Keratinocyte (primary cell): ENCODE results near the gene NUP37. TPM values are rescaled to one million over a fixed set of nuclear protein-coding genes. Genes with fewer than 3 reads are reported as not detected.

Experiments
- DNase-seq: peaks from one replicate; pipeline ENCODE4 v3.0.0-alpha.2; 2011; ENCODE audit warnings: low read depth, missing footprints, low spot score
- FAIRE-seq: peaks from 2 replicates; lab custom pipeline; 2011; peaks lifted over from hg19 to GRCh38; lab: Jason Lieb, UNC
- H2AFZ ChIP-seq: 2 replicates; pipeline ENCODE4 v1.6.0; 2012; ENCODE audit warnings: low read length, control low read depth, inconsistent platforms; ENCODE audit not compliant: control insufficient read depth
- H3K27ac ChIP-seq: 2 replicates; pipeline ENCODE4 v1.5.1; 2011; ENCODE audit warnings: low read length; ENCODE audit not compliant: control insufficient read depth, insufficient read depth
- H3K27me3 ChIP-seq: 3 replicates; pipeline ENCODE4 v1.6.0; 2011; ENCODE audit warnings: low read length; ENCODE audit not compliant: control insufficient read depth, insufficient read depth; ENCODE audit errors: extremely low read depth
- H3K36me3 ChIP-seq, 2 experiments: 2 replicates in 1 of 2; 3 replicates in 1 of 2; pipeline ENCODE4 v1.5.1; 2011; ENCODE audit warnings: low read length in 2 of 2, mild to moderate bottlenecking in 1 of 2; ENCODE audit not compliant: control insufficient read depth in 2 of 2, insufficient read depth in 2 of 2; ENCODE audit errors: extremely low read depth in 1 of 2
- H3K4me1 ChIP-seq: 3 replicates; pipeline ENCODE4 v1.5.1; 2011; ENCODE audit warnings: low read length; ENCODE audit not compliant: control insufficient read depth, insufficient read depth; ENCODE audit errors: extremely low read depth
- H3K4me2 ChIP-seq: 3 replicates; pipeline ENCODE4 v1.6.0; 2011; ENCODE audit warnings: low read depth, low read length; ENCODE audit not compliant: control insufficient read depth, insufficient read depth; ENCODE audit errors: extremely low read depth
- H3K4me3 ChIP-seq, 3 experiments: fragments of 200-600 bp in 1 of 3; sonication (generic) in 1 of 3; 2 replicates in 2 of 3; 3 replicates in 1 of 3; pipeline ENCODE4 v1.5.1; 2011 to 2016; ENCODE audit warnings: low read length in 3 of 3, mild to moderate bottlenecking in 3 of 3, control low read depth in 2 of 3, inconsistent platforms in 1 of 3, low read depth in 1 of 3, mixed read lengths in 1 of 3, mixed run types in 1 of 3, moderate library complexity in 1 of 3; ENCODE audit not compliant: control insufficient read depth in 2 of 3, insufficient read depth in 2 of 3; ENCODE audit errors: extremely low read depth in 1 of 3
- H3K79me2 ChIP-seq: 2 replicates; pipeline ENCODE4 v1.6.0; 2012; ENCODE audit warnings: low read length; ENCODE audit not compliant: control insufficient read depth, insufficient read depth
- H3K9ac ChIP-seq: 3 replicates; pipeline ENCODE4 v1.6.0; 2011; ENCODE audit warnings: low read length; ENCODE audit not compliant: control insufficient read depth, insufficient read depth; ENCODE audit errors: extremely low read depth
- H3K9me1 ChIP-seq: 3 replicates; pipeline ENCODE4 v1.6.0; 2011; ENCODE audit warnings: low read length; ENCODE audit not compliant: control insufficient read depth, insufficient read depth; ENCODE audit errors: extremely low read depth
- H3K9me3 ChIP-seq: 2 replicates; pipeline ENCODE4 v1.5.1; 2012; ENCODE audit warnings: low read depth, low read length; ENCODE audit not compliant: control insufficient read depth
- H4K20me1 ChIP-seq: 3 replicates; pipeline ENCODE4 v1.6.0; 2011; ENCODE audit warnings: low read length; ENCODE audit not compliant: control insufficient read depth, insufficient read depth; ENCODE audit errors: extremely low read depth
- EZH2 ChIP-seq: IDR thresholded peaks from one replicate; pipeline ENCODE4 v1.6.1; 2012; ENCODE audit warnings: inconsistent platforms, mild to moderate bottlenecking, low read length, moderate library complexity
- dilution Hi-C: fragments of 300-500 bp; cut with MboI; formaldehyde crosslinking; loops from one replicate; pipeline ENCODE4 v1.7.0; 2020; ENCODE audit warnings: low sequenced_read_pairs; ENCODE audit not compliant: extremely low pct_ligation_motif_present
- polyA plus RNA-seq, 5 experiments: library from polyadenylated mRNA; depleted of rRNA in 3 of 5; stranded (reverse) in 3 of 5; stranded (forward) in 1 of 5; unstranded in 1 of 5; fragments of >200 nt; gene quantifications; 1 replicate in 1 of 5; 2 replicates in 3 of 5; 3 replicates in 1 of 5; pipeline versions ENCODE4 v1.2.1 to v1.2.3, GENCODE V29; 2011 to 2012; ENCODE audit warnings: missing spikeins in 2 of 5, low read depth in 1 of 5, low replicate concordance in 1 of 5
- TF ChIP-seq, protein P1 (sequence below), 3 experiments: IDR thresholded peaks in 1 of 3; conservative IDR thresholded peaks in 1 of 3; optimal IDR thresholded peaks in 1 of 3; 2 replicates in 2 of 3; 3 replicates in 1 of 3; pipeline versions ENCODE3 to v1.5.1; 2011; ENCODE audit warnings: low read length in 3 of 3, mild to moderate bottlenecking in 3 of 3, moderate library complexity in 2 of 3, control low read depth in 1 of 3, inconsistent platforms in 1 of 3; ENCODE audit not compliant: insufficient read depth in 2 of 3; ENCODE audit errors: extremely low read depth in 1 of 3

Gene NUP37
- polyA plus RNA-seq, 1 donor (not counting 4 experiments of a cell fraction or from before 2014, with no cell fraction given): 89.8 TPM

- FAIRE-seq (no peak), DNase-seq (no peak)
- dilution Hi-C loops: no loop called here
- no peak overlapping the region for H3K9ac ChIP-seq
- no peaks in the 10 kb centered on the region for H3K4me1 ChIP-seq
- H3K4me3 ChIP-seq: no peak overlapping the region
- TF ChIP-seq EZH2: no peak
- TF ChIP-seq, protein P1, sequence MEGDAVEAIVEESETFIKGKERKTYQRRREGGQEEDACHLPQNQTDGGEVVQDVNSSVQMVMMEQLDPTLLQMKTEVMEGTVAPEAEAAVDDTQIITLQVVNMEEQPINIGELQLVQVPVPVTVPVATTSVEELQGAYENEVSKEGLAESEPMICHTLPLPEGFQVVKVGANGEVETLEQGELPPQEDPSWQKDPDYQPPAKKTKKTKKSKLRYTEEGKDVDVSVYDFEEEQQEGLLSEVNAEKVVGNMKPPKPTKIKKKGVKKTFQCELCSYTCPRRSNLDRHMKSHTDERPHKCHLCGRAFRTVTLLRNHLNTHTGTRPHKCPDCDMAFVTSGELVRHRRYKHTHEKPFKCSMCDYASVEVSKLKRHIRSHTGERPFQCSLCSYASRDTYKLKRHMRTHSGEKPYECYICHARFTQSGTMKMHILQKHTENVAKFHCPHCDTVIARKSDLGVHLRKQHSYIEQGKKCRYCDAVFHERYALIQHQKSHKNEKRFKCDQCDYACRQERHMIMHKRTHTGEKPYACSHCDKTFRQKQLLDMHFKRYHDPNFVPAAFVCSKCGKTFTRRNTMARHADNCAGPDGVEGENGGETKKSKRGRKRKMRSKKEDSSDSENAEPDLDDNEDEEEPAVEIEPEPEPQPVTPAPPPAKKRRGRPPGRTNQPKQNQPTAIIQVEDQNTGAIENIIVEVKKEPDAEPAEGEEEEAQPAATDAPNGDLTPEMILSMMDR (optimal IDR thresholded peaks at IDR 0.05 in 1 of 3, IDR thresholded peaks at IDR 0.05 in 1 of 3, conservative IDR thresholded peaks at IDR 0.05 in 1 of 3; ENCODE audit: extremely low read depth in 1 of 3, insufficient read depth in 2 of 3, low read length in 3 of 3): no peak
- peaks cover 5 to 9% of the 10 kb centered on the region in 2 experiments for H3K36me3 ChIP-seq
- no peaks in the 10 kb centered on the region for H3K9me1 ChIP-seq
- no peak overlapping the region for H2AFZ ChIP-seq
- H4K20me1 ChIP-seq: no peaks in the 10 kb centered on the region
- H3K79me2 ChIP-seq: peaks cover 5% of the 10 kb centered on the region
- H3K9me3 ChIP-seq: no peaks in the 10 kb centered on the region
- H3K4me2 ChIP-seq: no peak overlapping the region
- H3K27ac ChIP-seq: no peak overlapping the region
- no peaks in the 10 kb centered on the region for H3K27me3 ChIP-seq
Measured at GRCh38 chr12:102051431-102051965, 68.4 kb downstream of the NUP37 start.

GRCh38 chr12:102050660-102051430, 69.1 kb downstream of the NUP37 start:
- Histone ChIP-seq H3K9ac (no peak overlapping the region), H3K4me3 (no peak overlapping the region), H3K4me1 (no peaks in the 10 kb centered on the region), H3K4me2 (no peak overlapping the region), H3K27ac (no peak overlapping the region), H3K79me2 (peaks cover 5% of the 10 kb centered on the region), H4K20me1 (no peaks in the 10 kb centered on the region), H3K9me1 (no peaks in the 10 kb centered on the region), H2AFZ (no peak overlapping the region), H3K27me3 (no peaks in the 10 kb centered on the region), H3K36me3 (peaks cover 5 to 9% of the 10 kb centered on the region in 2 experiments), H3K9me3 (no peaks in the 10 kb centered on the region)
- no peak for DNase-seq
- dilution Hi-C loops: no loop called here
- no peak for FAIRE-seq
- no peak for TF ChIP-seq EZH2
- TF ChIP-seq, protein P1 (optimal IDR thresholded peaks at IDR 0.05 in 1 of 3, IDR thresholded peaks at IDR 0.05 in 1 of 3, conservative IDR thresholded peaks at IDR 0.05 in 1 of 3; ENCODE audit: extremely low read depth in 1 of 3, insufficient read depth in 2 of 3, low read length in 3 of 3): no peak
